MM.1S (cell line): ENCODE results near the gene SCAMP4.

ENCODE experiments used
- DNase-seq: peaks from one replicate; pipeline ENCODE4 v3.0.0-alpha.2; 2015
- H2AFZ ChIP-seq: fragments of 300-600 bp; sonication (generic); 2 replicates; pipeline ENCODE4 v1.6.0; 2016; ENCODE audit warnings: antibody characterized with exemption, low read length
- H3F3A ChIP-seq: fragments of 300-600 bp; sonication (generic); 2 replicates; pipeline ENCODE4 v1.6.1; 2016; ENCODE audit warnings: mild to moderate bottlenecking, antibody characterized with exemption, low read length, moderate library complexity, mixed read lengths; ENCODE audit not compliant: insufficient read depth
- H3K27ac ChIP-seq: fragments of 300-600 bp; sonication (generic); 2 replicates; pipeline ENCODE4 v1.5.1; 2016; ENCODE audit warnings: mild to moderate bottlenecking, low read length
- H3K27me3 ChIP-seq: fragments of 300-600 bp; sonication (generic); replicated peaks from 2 replicates; pipeline ENCODE4 v1.6.0; 2016; ENCODE audit warnings: low read length; ENCODE audit not compliant: insufficient read depth
- H3K36me3 ChIP-seq: fragments of 300-600 bp; sonication (generic); replicated peaks from 2 replicates; pipeline ENCODE4 v1.6.1; 2016; ENCODE audit warnings: mild to moderate bottlenecking, low read length, mixed read lengths; ENCODE audit not compliant: insufficient read depth
- H3K4me1 ChIP-seq: fragments of 300-600 bp; sonication (generic); 2 replicates; pipeline ENCODE4 v1.6.1; 2016; ENCODE audit warnings: low read length, mixed read lengths
- H3K4me2 ChIP-seq: fragments of 300-600 bp; sonication (generic); 2 replicates; pipeline ENCODE4 v1.6.0; 2016; ENCODE audit warnings: low read depth, low read length
- H3K4me3 ChIP-seq: fragments of 300-600 bp; sonication (generic); 2 replicates; pipeline ENCODE4 v1.5.1; 2016; ENCODE audit warnings: low read length, mixed read lengths
- H3K79me2 ChIP-seq: fragments of 300-600 bp; sonication (generic); 2 replicates; pipeline ENCODE4 v1.6.1; 2016; ENCODE audit warnings: mixed run types, low read length, mixed read lengths
- H3K9ac ChIP-seq: fragments of 300-600 bp; sonication (generic); 2 replicates; pipeline ENCODE4 v1.6.1; 2016; ENCODE audit warnings: low read length, mixed read lengths
- H3K9me2 ChIP-seq: fragments of 300-600 bp; sonication (generic); replicated peaks from 2 replicates; pipeline ENCODE4 v1.6.1; 2016; ENCODE audit warnings: mild to moderate bottlenecking, low read length, mixed read lengths; ENCODE audit not compliant: insufficient read depth
- H3K9me3 ChIP-seq: fragments of 300-600 bp; sonication (generic); replicated peaks from 2 replicates; pipeline ENCODE4 v1.6.1; 2016; ENCODE audit warnings: mild to moderate bottlenecking, low read length, mixed read lengths; ENCODE audit not compliant: insufficient read depth
- H4K20me1 ChIP-seq: fragments of 300-600 bp; sonication (generic); 2 replicates; pipeline ENCODE4 v1.6.1; 2016; ENCODE audit warnings: mild to moderate bottlenecking, low read length, moderate library complexity, mixed read lengths; ENCODE audit not compliant: insufficient read depth
- CTCF ChIP-seq: fragments of 300-600 bp; sonication (generic); IDR thresholded peaks from 2 replicates; pipeline ENCODE4 v1.5.1; 2016; ENCODE audit warnings: antibody characterized with exemption, low read length, mixed read lengths
- EZH2 ChIP-seq: fragments of 300-600 bp; sonication (generic); optimal IDR thresholded peaks from 2 replicates; pipeline ENCODE3; 2017; ENCODE audit warnings: low read depth, mild to moderate bottlenecking, antibody characterized with exemption, low read length, mixed read lengths
- EZH2phosphoT487 ChIP-seq: fragments of 300-600 bp; sonication (generic); IDR thresholded peaks from 2 replicates; pipeline ENCODE4 v1.6.1; 2018; ENCODE audit warnings: antibody characterized with exemption, low read length

Gene SCAMP4

GRCh38 chr19:1901940-1902404 lies 3.2 kb upstream of the SCAMP4 start:
- Histone ChIP-seq H3K27me3 (no peaks in the 10 kb centered on the region), H3K9ac (no peak overlapping the region), H3K4me1 (peaks cover 29% of the 10 kb centered on the region), H3F3A (peaks cover 39% of the 10 kb centered on the region), H3K9me3 (no peaks in the 10 kb centered on the region), H4K20me1 (no peaks in the 10 kb centered on the region), H3K36me3 (no peaks in the 10 kb centered on the region), H3K9me2 (no peaks in the 10 kb centered on the region), H3K4me2 (no peak overlapping the region), H3K4me3 (no peak overlapping the region), H2AFZ (no peak overlapping the region), H3K79me2 (peaks cover 15% of the 10 kb centered on the region), H3K27ac (no peak overlapping the region)
- DNase-seq, result no peak
- TF ChIP-seq CTCF (no peak), EZH2 (no peak), EZH2phosphoT487 (no peak)

- H3F3A ChIP-seq, result peaks cover 33% of the 10 kb centered on the region
- peaks cover 25% of the 10 kb centered on the region for H3K4me1 ChIP-seq
- H3K27ac ChIP-seq, result peak overlapping the region; percentile 41; the same call in 1 of the 2 replicates
- no peaks in the 10 kb centered on the region for H3K27me3 ChIP-seq
- TF ChIP-seq EZH2phosphoT487 (no peak), CTCF (no peak), EZH2 (no peak)
- no peaks in the 10 kb centered on the region for H3K9me2 ChIP-seq
- H3K4me3 ChIP-seq, result peak overlapping the region; percentile 7
- H2AFZ ChIP-seq, result no peak overlapping the region
- H3K9ac ChIP-seq, result peak overlapping the region; percentile 28; the same call in 1 of the 2 replicates
- no peaks in the 10 kb centered on the region for H3K9me3 ChIP-seq
- H4K20me1 ChIP-seq, result no peaks in the 10 kb centered on the region
- peak overlapping the region; percentile 69; the same call in 1 of the 2 replicates for H3K4me2 ChIP-seq
- peaks cover 24% of the 10 kb centered on the region for H3K79me2 ChIP-seq
- no peaks in the 10 kb centered on the region for H3K36me3 ChIP-seq
- DNase-seq, result no peak
These were observed 2.3 kb upstream of the SCAMP4 start for GRCh38 chr19:1902923-1903322.

DNA sequence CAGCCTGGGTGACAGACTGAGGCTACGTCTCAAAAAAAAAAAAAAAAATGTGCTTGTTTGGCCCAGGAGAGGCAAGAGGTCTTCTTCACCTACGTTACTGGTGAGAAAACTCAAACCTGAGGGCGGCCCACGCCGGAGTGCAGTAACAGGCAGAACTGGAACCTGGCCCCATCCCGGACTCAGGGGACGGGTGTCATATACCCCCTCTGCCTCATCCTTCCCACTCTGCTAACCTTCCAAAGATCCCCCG lies 414 bp upstream of the SCAMP4 start:
- H3K4me1 ChIP-seq, result peaks cover 25% of the 10 kb centered on the region
- peaks cover 43% of the 10 kb centered on the region for H3K79me2 ChIP-seq
- DNase-seq, result no peak
- no peaks in the 10 kb centered on the region for H3K9me2 ChIP-seq
- TF ChIP-seq EZH2phosphoT487, result no peak
- H3K9me3 ChIP-seq, result no peaks in the 10 kb centered on the region
- H3K4me3 ChIP-seq, result peak overlapping the region; percentile 12
- H3K27ac ChIP-seq, result peak overlapping the region; percentile 41; the same call in 1 of the 2 replicates
- no peaks in the 10 kb centered on the region for H3K27me3 ChIP-seq
- H4K20me1 ChIP-seq, result no peaks in the 10 kb centered on the region
- peak overlapping the region; percentile 21; the same call in 1 of the 2 replicates for H3K9ac ChIP-seq
- peaks cover 29% of the 10 kb centered on the region for H3F3A ChIP-seq
- H3K4me2 ChIP-seq, result peak overlapping the region; percentile 53
- peak overlapping the region; percentile 20 for H2AFZ ChIP-seq
- no peaks in the 10 kb centered on the region for H3K36me3 ChIP-seq

DNA sequence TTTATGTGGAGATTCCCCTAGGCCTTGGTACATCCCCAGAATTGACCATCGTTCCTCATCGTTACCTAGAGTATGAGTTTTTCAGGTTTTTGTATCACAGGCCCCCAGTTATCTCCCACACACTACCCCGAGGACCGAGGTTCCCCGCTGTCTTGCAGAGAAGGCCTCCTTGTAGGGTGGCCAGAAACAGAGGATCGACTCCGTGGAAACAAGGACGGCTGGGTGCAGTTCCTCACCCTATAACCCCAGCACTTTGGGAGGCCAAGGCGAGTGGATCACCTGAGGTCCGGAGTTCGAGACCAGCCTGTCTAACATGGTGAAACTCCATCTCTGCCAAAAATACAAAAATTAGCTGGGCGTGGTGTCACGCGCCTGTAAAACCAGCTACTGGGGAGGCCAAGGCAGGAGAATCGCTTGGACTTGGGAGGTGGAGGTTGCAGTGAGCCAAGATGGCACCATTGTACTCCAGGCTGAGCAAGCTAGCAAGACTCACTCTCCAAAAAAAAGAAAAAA lies 720 bp downstream of the SCAMP4 start:
- Histone ChIP-seq H3K4me3 (peak overlapping the region; percentile 85), H4K20me1 (no peaks in the 10 kb centered on the region), H3K4me2 (peak overlapping the region; percentile 79), H3F3A (peaks cover 29% of the 10 kb centered on the region), H3K9ac (peak overlapping the region; percentile 52), H3K27me3 (no peaks in the 10 kb centered on the region), H2AFZ (peak overlapping the region; percentile 42; the same call in 1 of the 2 replicates), H3K79me2 (peaks cover 54% of the 10 kb centered on the region), H3K9me2 (no peaks in the 10 kb centered on the region), H3K27ac (no peak overlapping the region), H3K4me1 (peaks cover 25% of the 10 kb centered on the region), H3K36me3 (no peaks in the 10 kb centered on the region), H3K9me3 (no peaks in the 10 kb centered on the region)
- no peak for TF ChIP-seq CTCF
- no peak for DNase-seq
